GM23338 (cell line): Measurements from ENCODE around the gene TMEM101. TPM values are rescaled to one million over a fixed set of nuclear protein-coding genes. Genes with fewer than 3 reads are reported as not detected.

Experiments used
- ATAC-seq: fragments of 200-7000 bp; cut with Tn5 transposase; 3 replicates; pipeline ENCODE4 v1.9.1; 2020
- DNase-seq: peaks from one replicate; pipeline ENCODE4 v3.0.0-alpha.2; 2015; ENCODE audit warnings: low spot score
- H2AFZ ChIP-seq: fragments of 200-600 bp; sonication (generic); 2 replicates; pipeline ENCODE4 v1.8.0; 2016; ENCODE audit warnings: antibody characterized with exemption, mild to moderate bottlenecking, moderate library complexity
- H3F3A ChIP-seq: fragments of 200-600 bp; sonication (generic); replicated peaks from 2 replicates; pipeline ENCODE4 v1.8.0; 2017; ENCODE audit warnings: antibody characterized with exemption, mixed run types, low read depth
- H3K27ac ChIP-seq: fragments of 200-600 bp; sonication (generic); 2 replicates; pipeline ENCODE4 v1.6.1; 2016; ENCODE audit warnings: low read depth
- H3K27me3 ChIP-seq: fragments of 200-600 bp; sonication (generic); 2 replicates; pipeline ENCODE4 v1.8.0; 2016; ENCODE audit warnings: mild to moderate bottlenecking, mixed run types, moderate library complexity; ENCODE audit not compliant: insufficient read depth
- H3K36me3 ChIP-seq: fragments of 200-600 bp; sonication (generic); 2 replicates; pipeline ENCODE4 v1.8.0; 2016; ENCODE audit warnings: mild to moderate bottlenecking; ENCODE audit not compliant: insufficient read depth
- H3K4me1 ChIP-seq: fragments of 200-600 bp; sonication (generic); 2 replicates; pipeline ENCODE4 v1.8.0; 2016; ENCODE audit warnings: mild to moderate bottlenecking, moderate library complexity; ENCODE audit not compliant: insufficient read depth
- H3K4me2 ChIP-seq: fragments of 200-600 bp; sonication (generic); 2 replicates; pipeline ENCODE4 v1.7.1; 2017; ENCODE audit warnings: mixed run types
- H3K4me3 ChIP-seq: fragments of 200-600 bp; sonication (generic); 2 replicates; pipeline ENCODE4 v1.6.1; 2016; ENCODE audit warnings: mixed run types
- H3K79me2 ChIP-seq: fragments of 200-600 bp; sonication (generic); replicated peaks from 2 replicates; pipeline ENCODE4 v1.8.0; 2017; ENCODE audit warnings: mild to moderate bottlenecking; ENCODE audit not compliant: insufficient read depth
- H3K9me2 ChIP-seq: fragments of 200-600 bp; sonication (generic); 2 replicates; pipeline ENCODE4 v1.8.0; 2017; ENCODE audit not compliant: insufficient read depth
- H4K20me1 ChIP-seq: fragments of 200-600 bp; sonication (generic); replicated peaks from 2 replicates; pipeline ENCODE4 v1.8.0; 2017; ENCODE audit warnings: mild to moderate bottlenecking; ENCODE audit not compliant: insufficient read depth
- H3K27ac Mint-ChIP-seq: 2 replicates; pipeline ENCODE4 v1.8.0; 2020; ENCODE audit warnings: inconsistent platforms, mild to moderate bottlenecking, moderate library complexity, mixed read lengths
- H3K27me3 Mint-ChIP-seq: 3 replicates; pipeline ENCODE4 v1.8.0; 2022; ENCODE audit warnings: low read depth, mild to moderate bottlenecking, moderate library complexity, mixed read lengths, inconsistent platforms; ENCODE audit not compliant: insufficient read depth, poor library complexity
- H3K36me3 Mint-ChIP-seq: 3 replicates; pipeline ENCODE4 v1.8.0; 2021; ENCODE audit warnings: low read depth, mild to moderate bottlenecking, inconsistent platforms, moderate library complexity, mixed read lengths
- H3K4me1 Mint-ChIP-seq: 3 replicates; pipeline ENCODE4 v1.8.0; 2020; ENCODE audit warnings: mild to moderate bottlenecking, inconsistent platforms, mixed read lengths
- H3K4me3 Mint-ChIP-seq: 3 replicates; pipeline ENCODE4 v1.8.0; 2021; ENCODE audit warnings: moderate library complexity, mild to moderate bottlenecking, inconsistent platforms, mixed read lengths
- H3K9me3 Mint-ChIP-seq: 3 replicates; pipeline ENCODE4 v1.8.0; 2020; ENCODE audit warnings: moderate library complexity, mild to moderate bottlenecking, inconsistent platforms, mixed read lengths
- CREB1 ChIP-seq: fragments of 250-450 bp; sonication (Bioruptor Pico); IDR thresholded peaks from 2 replicates; pipeline ENCODE4 v1.5.0; 2020; ENCODE audit warnings: low read depth, mild to moderate bottlenecking, moderate library complexity
- EZH2 ChIP-seq: fragments of 200-600 bp; sonication (generic); IDR thresholded peaks from one replicate; pipeline ENCODE4 v1.8.0; 2017; ENCODE audit warnings: antibody characterized with exemption, mild to moderate bottlenecking, low read depth; ENCODE audit not compliant: unreplicated experiment
- EZH2phosphoT487 ChIP-seq: fragments of 200-600 bp; sonication (generic); IDR thresholded peaks from one replicate; pipeline ENCODE4 v1.8.1; 2018; ENCODE audit warnings: antibody characterized with exemption; ENCODE audit not compliant: unreplicated experiment
- JUNB ChIP-seq: IDR thresholded peaks from one replicate; pipeline ENCODE4 v1.6.1; 2016; ENCODE audit warnings: antibody characterized with exemption; ENCODE audit not compliant: unreplicated experiment
- NANOG ChIP-seq: IDR thresholded peaks from 2 replicates; pipeline ENCODE4 v1.6.1; 2016; ENCODE audit warnings: antibody characterized with exemption, borderline replicate concordance
- POLR2AphosphoS5 ChIP-seq: IDR thresholded peaks from 2 replicates; pipeline ENCODE4 v1.6.1; 2016; ENCODE audit warnings: antibody characterized with exemption, low read depth
- STAT1 ChIP-seq: IDR thresholded peaks from one replicate; pipeline ENCODE4 v1.6.1; 2016; ENCODE audit warnings: antibody characterized with exemption; ENCODE audit not compliant: unreplicated experiment
- ZNF114 ChIP-seq: fragments of 250-450 bp; sonication (Bioruptor Pico); IDR thresholded peaks from 2 replicates; pipeline ENCODE4 v1.5.0; 2020; ENCODE audit warnings: mild to moderate bottlenecking, moderate library complexity
- ZNF331 ChIP-seq: fragments of 250-450 bp; sonication (Bioruptor Pico); IDR thresholded peaks from 2 replicates; pipeline ENCODE4 v1.5.0; 2020; ENCODE audit warnings: low read depth, mild to moderate bottlenecking, moderate library complexity
- polyA plus RNA-seq: library from polyadenylated mRNA; unstranded; fragments of >200 nt; fragmentation: Nextera tagmentation; extraction: Ambion mirVana; gene quantifications from 2 replicates; pipeline ENCODE4 v1.2.1, GENCODE V29; 2016
- total RNA-seq: library from RNA; depleted of rRNA; stranded (reverse); fragments of >200 nt; shearing (Covaris generic); gene quantifications from 2 replicates; pipeline ENCODE4 v1.2.3, GENCODE V29; 2014
- TF ChIP-seq, protein P1 (sequence below), 2 experiments: fragments of 200-600 bp in 1 of 2; sonication (generic) in 1 of 2; conservative IDR thresholded peaks; 2 replicates each; pipeline versions ENCODE4 v1.5.1 to v1.6.1; 2016 to 2017; ENCODE audit warnings: antibody characterized with exemption in 2 of 2, low read depth in 2 of 2, mild to moderate bottlenecking in 2 of 2, moderate library complexity in 1 of 2
- TF ChIP-seq, protein P2 (sequence below): IDR thresholded peaks from 2 replicates; pipeline ENCODE4 v1.6.1; 2016; ENCODE audit warnings: antibody characterized with exemption
- TF ChIP-seq, protein P3 (sequence below): IDR thresholded peaks from one replicate; pipeline ENCODE4 v1.6.1; 2018; ENCODE audit warnings: antibody characterized with exemption; ENCODE audit not compliant: unreplicated experiment
- TF ChIP-seq, protein P4 (sequence below): fragments of 250-450 bp; sonication (Bioruptor Pico); IDR thresholded peaks from 2 replicates; pipeline ENCODE4 v1.5.0; 2020; ENCODE audit warnings: mild to moderate bottlenecking, moderate library complexity

The TMEM101 gene
- total and polyA plus RNA-seq, 2 experiments from 2014 or later: 15.9 to 31.6 TPM

DNA sequence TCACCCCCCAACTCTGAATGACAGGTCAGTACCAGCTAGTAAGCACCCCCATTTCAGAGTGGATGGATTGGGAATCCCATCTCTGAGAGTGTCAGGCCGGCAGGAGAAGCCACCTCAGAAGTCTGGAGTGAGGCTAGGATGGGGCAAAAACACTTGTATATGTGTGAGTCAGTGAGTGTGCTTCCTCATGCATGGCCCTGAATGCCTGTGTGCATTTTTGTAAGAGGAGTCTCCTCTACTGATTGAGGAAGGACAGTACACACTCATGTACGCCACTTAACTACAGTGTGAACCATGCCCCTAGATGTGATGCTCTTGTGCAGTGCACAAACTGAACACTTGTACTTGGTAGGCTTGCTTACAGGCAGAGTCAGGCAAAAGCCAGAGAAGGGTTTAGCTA lies 32.6 kb downstream of the TMEM101 start:
- Histone ChIP-seq H3F3A (0 out of 2 replicates have a peak, but pooled peaks cover 3% of the 10 kb centered on the region), H3K79me2 (no peaks in the 10 kb centered on the region), H3K27ac (no peak overlapping the region), H3K36me3 (no peaks in the 10 kb centered on the region), H4K20me1 (no peaks in the 10 kb centered on the region), H2AFZ (no peak overlapping the region), H3K9me2 (no peaks in the 10 kb centered on the region), H3K4me1 (peaks cover 8% of the 10 kb centered on the region; the same call in 1 of the 2 replicates), H3K4me2 (no peak overlapping the region), H3K27me3 (peaks cover 37% of the 10 kb centered on the region), H3K4me3 (no peak overlapping the region)
- Mint-ChIP-seq H3K27ac (no peak overlapping the region), H3K27me3 (peaks cover 22% of the 10 kb centered on the region), H3K4me1 (peaks cover 7% of the 10 kb centered on the region; the same call in 2 of the 3 replicates), H3K36me3 (no peaks in the 10 kb centered on the region), H3K9me3 (no peaks in the 10 kb centered on the region), H3K4me3 (no peak overlapping the region)
- TF ChIP-seq, protein P1, sequence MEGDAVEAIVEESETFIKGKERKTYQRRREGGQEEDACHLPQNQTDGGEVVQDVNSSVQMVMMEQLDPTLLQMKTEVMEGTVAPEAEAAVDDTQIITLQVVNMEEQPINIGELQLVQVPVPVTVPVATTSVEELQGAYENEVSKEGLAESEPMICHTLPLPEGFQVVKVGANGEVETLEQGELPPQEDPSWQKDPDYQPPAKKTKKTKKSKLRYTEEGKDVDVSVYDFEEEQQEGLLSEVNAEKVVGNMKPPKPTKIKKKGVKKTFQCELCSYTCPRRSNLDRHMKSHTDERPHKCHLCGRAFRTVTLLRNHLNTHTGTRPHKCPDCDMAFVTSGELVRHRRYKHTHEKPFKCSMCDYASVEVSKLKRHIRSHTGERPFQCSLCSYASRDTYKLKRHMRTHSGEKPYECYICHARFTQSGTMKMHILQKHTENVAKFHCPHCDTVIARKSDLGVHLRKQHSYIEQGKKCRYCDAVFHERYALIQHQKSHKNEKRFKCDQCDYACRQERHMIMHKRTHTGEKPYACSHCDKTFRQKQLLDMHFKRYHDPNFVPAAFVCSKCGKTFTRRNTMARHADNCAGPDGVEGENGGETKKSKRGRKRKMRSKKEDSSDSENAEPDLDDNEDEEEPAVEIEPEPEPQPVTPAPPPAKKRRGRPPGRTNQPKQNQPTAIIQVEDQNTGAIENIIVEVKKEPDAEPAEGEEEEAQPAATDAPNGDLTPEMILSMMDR (conservative IDR thresholded peaks at IDR 0.05; ENCODE audit: low read depth in 2 of 2): no peak
- TF ChIP-seq EZH2phosphoT487 (no peak), CREB1 (CRISPR knock-in tag) (no peak), ZNF114 (no peak), EZH2 (no peak), NANOG (no peak), POLR2AphosphoS5 (no peak), JUNB (no peak), ZNF331 (CRISPR knock-in tag) (no peak), STAT1 (no peak)
- TF ChIP-seq, protein P2, sequence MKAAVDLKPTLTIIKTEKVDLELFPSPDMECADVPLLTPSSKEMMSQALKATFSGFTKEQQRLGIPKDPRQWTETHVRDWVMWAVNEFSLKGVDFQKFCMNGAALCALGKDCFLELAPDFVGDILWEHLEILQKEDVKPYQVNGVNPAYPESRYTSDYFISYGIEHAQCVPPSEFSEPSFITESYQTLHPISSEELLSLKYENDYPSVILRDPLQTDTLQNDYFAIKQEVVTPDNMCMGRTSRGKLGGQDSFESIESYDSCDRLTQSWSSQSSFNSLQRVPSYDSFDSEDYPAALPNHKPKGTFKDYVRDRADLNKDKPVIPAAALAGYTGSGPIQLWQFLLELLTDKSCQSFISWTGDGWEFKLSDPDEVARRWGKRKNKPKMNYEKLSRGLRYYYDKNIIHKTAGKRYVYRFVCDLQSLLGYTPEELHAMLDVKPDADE: no peak
- TF ChIP-seq, protein P3, sequence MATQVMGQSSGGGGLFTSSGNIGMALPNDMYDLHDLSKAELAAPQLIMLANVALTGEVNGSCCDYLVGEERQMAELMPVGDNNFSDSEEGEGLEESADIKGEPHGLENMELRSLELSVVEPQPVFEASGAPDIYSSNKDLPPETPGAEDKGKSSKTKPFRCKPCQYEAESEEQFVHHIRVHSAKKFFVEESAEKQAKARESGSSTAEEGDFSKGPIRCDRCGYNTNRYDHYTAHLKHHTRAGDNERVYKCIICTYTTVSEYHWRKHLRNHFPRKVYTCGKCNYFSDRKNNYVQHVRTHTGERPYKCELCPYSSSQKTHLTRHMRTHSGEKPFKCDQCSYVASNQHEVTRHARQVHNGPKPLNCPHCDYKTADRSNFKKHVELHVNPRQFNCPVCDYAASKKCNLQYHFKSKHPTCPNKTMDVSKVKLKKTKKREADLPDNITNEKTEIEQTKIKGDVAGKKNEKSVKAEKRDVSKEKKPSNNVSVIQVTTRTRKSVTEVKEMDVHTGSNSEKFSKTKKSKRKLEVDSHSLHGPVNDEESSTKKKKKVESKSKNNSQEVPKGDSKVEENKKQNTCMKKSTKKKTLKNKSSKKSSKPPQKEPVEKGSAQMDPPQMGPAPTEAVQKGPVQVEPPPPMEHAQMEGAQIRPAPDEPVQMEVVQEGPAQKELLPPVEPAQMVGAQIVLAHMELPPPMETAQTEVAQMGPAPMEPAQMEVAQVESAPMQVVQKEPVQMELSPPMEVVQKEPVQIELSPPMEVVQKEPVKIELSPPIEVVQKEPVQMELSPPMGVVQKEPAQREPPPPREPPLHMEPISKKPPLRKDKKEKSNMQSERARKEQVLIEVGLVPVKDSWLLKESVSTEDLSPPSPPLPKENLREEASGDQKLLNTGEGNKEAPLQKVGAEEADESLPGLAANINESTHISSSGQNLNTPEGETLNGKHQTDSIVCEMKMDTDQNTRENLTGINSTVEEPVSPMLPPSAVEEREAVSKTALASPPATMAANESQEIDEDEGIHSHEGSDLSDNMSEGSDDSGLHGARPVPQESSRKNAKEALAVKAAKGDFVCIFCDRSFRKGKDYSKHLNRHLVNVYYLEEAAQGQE: no peak
- TF ChIP-seq, protein P4, sequence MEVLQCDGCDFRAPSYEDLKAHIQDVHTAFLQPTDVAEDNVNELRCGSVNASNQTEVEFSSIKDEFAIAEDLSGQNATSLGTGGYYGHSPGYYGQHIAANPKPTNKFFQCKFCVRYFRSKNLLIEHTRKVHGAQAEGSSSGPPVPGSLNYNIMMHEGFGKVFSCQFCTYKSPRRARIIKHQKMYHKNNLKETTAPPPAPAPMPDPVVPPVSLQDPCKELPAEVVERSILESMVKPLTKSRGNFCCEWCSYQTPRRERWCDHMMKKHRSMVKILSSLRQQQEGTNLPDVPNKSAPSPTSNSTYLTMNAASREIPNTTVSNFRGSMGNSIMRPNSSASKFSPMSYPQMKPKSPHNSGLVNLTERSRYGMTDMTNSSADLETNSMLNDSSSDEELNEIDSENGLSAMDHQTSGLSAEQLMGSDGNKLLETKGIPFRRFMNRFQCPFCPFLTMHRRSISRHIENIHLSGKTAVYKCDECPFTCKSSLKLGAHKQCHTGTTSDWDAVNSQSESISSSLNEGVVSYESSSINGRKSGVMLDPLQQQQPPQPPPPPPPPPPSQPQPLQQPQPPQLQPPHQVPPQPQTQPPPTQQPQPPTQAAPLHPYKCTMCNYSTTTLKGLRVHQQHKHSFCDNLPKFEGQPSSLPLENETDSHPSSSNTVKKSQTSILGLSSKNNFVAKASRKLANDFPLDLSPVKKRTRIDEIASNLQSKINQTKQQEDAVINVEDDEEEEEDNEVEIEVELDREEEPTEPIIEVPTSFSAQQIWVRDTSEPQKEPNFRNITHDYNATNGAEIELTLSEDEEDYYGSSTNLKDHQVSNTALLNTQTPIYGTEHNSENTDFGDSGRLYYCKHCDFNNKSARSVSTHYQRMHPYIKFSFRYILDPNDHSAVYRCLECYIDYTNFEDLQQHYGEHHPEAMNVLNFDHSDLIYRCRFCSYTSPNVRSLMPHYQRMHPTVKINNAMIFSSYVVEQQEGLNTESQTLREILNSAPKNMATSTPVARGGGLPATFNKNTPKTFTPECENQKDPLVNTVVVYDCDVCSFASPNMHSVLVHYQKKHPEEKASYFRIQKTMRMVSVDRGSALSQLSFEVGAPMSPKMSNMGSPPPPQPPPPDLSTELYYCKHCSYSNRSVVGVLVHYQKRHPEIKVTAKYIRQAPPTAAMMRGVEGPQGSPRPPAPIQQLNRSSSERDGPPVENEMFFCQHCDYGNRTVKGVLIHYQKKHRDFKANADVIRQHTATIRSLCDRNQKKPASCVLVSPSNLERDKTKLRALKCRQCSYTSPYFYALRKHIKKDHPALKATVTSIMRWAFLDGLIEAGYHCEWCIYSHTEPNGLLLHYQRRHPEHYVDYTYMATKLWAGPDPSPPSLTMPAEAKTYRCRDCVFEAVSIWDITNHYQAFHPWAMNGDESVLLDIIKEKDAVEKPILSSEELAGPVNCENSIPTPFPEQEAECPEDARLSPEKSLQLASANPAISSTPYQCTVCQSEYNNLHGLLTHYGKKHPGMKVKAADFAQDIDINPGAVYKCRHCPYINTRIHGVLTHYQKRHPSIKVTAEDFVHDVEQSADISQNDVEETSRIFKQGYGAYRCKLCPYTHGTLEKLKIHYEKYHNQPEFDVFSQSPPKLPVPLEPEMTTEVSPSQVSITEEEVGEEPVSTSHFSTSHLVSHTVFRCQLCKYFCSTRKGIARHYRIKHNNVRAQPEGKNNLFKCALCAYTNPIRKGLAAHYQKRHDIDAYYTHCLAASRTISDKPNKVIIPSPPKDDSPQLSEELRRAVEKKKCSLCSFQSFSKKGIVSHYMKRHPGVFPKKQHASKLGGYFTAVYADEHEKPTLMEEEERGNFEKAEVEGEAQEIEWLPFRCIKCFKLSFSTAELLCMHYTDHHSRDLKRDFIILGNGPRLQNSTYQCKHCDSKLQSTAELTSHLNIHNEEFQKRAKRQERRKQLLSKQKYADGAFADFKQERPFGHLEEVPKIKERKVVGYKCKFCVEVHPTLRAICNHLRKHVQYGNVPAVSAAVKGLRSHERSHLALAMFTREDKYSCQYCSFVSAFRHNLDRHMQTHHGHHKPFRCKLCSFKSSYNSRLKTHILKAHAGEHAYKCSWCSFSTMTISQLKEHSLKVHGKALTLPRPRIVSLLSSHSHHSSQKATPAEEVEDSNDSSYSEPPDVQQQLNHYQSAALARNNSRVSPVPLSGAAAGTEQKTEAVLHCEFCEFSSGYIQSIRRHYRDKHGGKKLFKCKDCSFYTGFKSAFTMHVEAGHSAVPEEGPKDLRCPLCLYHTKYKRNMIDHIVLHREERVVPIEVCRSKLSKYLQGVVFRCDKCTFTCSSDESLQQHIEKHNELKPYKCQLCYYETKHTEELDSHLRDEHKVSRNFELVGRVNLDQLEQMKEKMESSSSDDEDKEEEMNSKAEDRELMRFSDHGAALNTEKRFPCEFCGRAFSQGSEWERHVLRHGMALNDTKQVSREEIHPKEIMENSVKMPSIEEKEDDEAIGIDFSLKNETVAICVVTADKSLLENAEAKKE: no peak
- DNase-seq: no peak
- ATAC-seq: no peak
